Hepatocyte (in vitro differentiated cells): ENCODE measurements around the gene NUAK1.

Experiments used
- CTCF ChIP-seq: fragments of 200-600 bp; sonication (generic); IDR thresholded peaks from 2 replicates; pipeline ENCODE4 v1.5.1; 2016; ENCODE audit warnings: antibody characterized with exemption, mild to moderate bottlenecking; ENCODE audit not compliant: poor library complexity
- EZH2 ChIP-seq: fragments of 200-600 bp; sonication (generic); IDR thresholded peaks from 2 replicates; pipeline ENCODE4 v1.6.1; 2016; ENCODE audit warnings: antibody characterized with exemption, mild to moderate bottlenecking, borderline replicate concordance

- TF ChIP-seq CTCF: no peak
- TF ChIP-seq EZH2: no peak
Measured at GRCh38 chr12:106049105-106049504, 89.6 kb downstream of the NUAK1 start.
